ENCODE results near the gene GRXCR2.
"Not testable (repeated sequence)": the region's sequence is repeated elsewhere in the genome, so short reads cannot be mapped to it uniquely, and the experiment has no call there.

The GRXCR2 gene, protein sequence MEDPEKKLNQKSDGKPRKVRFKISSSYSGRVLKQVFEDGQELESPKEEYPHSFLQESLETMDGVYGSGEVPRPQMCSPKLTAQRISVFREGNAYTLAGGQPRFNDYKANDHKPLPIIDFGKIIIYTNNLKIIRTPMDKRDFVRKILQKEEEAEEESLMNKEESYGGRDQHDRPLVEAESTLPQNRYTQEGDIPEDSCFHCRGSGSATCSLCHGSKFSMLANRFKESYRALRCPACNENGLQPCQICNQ

DNA sequence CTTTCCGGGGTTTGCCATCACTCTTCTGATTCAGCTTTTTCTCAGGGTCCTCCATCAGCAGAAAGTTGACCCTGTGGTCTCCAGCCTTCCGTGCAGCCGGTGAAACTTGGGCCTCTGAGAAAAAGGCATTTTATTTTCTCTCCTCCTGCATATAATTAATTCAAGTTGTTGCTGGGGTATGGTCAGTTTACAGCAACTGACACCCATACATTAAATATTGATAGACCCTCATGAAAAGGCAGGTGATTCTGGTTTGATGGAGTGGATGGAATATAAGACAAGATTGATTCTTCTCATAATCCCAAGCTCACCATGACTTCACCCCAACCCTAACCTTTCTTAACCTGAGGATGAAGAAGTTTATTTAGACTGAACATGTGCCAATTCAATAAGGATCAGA, at the start of gene GRXCR2:
Gene GRXCR2 (minus strand): TSS at position 101 of the 400 bp plus-strand sequence. CDS start 46 bp downstream, at position 55.
- in situ Hi-C loops (cut with MboI; ENCODE audit: low sequenced_read_pairs): no loop called here

DNA sequence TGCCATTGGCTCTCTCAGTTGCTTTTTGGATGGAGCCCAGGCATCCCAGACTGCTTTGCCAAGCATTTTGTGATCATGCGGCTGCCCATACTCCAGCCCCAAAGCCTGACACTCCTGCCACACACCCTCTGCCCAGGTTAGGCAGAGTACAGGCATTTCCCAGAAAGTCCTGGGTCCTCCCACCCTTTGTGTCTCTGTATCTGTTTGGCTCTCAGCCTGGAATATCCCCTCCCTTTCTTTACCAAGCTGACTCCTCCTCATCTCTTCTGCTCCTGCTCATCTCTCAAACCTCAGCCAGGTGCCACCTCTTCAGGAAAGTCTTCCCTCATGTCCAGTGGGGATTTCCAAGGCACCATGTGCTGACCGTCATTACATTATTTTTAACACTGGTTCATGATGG, 49.2 kb upstream of the GRXCR2 start:
- in situ Hi-C loops (cut with MboI; ENCODE audit: low sequenced_read_pairs): no loop called here

DNA sequence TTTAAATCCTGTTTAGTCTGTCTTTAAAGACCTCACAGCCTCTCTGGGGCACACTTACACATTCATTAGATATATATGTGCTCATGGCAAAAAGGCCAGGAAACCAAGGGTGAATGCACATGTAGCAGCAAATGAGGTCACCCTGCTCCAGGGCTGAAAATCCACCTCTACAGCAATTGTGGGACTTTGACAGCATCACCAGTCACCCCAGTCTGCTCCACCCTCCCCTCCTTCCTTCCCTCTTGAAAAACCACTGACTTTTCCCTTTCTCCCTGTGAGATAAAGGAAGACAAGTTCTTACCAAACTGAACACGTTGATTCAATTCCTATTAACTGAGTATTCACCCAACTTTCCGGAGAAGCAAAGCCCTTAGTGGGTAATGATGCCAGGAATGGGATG, 48.4 kb upstream of the GRXCR2 start:
- in situ Hi-C loops (cut with MboI; ENCODE audit: low sequenced_read_pairs): no loop called here

DNA sequence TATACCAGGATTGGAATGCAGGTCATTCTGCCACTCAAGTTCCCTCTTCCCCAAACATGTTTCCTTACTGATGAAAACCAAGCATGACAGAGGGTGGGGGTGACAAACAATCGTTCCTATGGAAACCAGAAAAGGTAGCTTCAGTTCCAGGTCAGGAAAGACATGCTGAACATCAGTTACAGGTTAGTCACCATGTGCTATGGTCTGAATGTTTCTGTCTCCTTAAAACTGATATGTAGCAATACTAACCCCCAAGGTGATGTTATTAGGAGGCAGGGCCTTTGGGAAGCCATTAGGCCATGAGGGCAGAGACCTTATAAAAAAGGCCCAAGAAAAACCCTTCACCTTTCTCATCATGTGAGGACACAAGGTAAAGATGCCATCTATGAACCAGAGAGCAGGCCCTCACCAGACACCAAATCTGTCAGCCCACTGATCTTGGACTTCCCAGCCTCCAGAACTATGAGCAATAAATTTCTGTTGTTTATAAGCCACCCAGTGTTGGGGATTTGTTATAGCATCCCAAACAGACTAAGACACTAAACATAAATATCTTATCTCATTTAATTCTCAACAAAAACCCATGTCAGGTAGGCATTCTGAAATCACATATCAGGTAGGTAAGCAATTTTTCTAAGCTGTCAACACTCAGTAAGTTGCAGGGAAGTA, 47.9 kb upstream of the GRXCR2 start:
- in situ Hi-C loops (cut with MboI; ENCODE audit: low sequenced_read_pairs): no loop called here

DNA sequence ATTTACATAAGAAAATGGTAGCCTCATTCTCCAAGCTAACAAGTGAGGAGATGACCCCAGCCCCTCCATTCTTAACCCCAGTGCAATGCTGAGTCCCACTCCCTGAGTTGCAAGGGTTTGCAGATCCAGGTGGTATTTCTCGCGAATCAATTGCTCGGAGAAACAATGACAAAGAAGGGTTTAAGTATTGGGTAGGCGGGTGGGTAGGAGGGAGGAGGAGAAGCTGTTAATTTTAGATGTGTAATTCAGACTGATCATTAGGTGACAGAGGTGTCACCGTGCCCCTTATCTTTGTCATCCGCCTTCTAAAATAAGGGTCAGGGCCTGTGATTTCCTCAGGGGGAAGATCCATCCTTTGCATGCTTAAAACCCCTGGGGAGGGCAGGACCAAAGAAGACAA, 46.6 kb upstream of the GRXCR2 start:
- in situ Hi-C loops (cut with MboI; ENCODE audit: low sequenced_read_pairs): no loop called here

DNA sequence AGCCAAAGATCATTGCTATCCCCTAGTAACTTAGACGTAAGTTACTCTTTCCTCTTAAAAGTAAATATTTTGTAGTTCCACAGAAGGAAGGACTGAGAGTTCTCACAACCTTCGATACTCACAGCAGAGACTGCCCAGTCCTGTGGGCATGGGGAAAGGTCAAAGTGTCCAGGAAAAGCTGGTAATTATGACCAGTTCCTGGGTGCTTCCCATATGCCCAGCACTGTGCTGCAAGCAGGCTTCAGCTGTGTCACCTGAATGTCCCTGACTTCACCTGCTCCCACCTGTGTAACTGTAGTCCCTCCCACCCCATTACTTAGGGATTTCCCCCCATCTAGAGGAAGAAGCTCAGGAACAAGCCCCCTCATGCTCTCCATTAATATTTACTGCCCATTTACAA, 45.6 kb upstream of the GRXCR2 start:
- in situ Hi-C loops (cut with MboI; ENCODE audit: low sequenced_read_pairs): no loop called here

DNA sequence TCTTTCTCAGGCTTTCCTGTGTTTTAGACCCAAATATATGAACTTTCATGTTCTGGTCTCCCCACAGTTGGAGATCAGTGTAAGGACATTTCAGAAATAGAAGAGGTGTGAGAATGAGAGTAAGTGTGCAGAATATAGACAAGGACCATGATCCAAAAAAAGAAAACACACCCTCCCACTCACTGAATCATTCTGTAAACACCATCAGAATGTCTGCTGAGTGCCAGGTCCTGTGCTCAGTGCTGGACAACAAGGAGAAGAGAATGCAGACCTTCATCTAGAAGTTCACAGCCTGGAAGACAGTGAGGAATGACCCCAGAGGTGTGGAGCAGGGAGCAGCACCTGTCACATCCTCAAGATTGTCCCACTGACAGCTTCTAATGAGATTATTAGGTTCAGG, 44.5 kb upstream of the GRXCR2 start:
- in situ Hi-C loops (cut with MboI; ENCODE audit: low sequenced_read_pairs): no loop called here

DNA sequence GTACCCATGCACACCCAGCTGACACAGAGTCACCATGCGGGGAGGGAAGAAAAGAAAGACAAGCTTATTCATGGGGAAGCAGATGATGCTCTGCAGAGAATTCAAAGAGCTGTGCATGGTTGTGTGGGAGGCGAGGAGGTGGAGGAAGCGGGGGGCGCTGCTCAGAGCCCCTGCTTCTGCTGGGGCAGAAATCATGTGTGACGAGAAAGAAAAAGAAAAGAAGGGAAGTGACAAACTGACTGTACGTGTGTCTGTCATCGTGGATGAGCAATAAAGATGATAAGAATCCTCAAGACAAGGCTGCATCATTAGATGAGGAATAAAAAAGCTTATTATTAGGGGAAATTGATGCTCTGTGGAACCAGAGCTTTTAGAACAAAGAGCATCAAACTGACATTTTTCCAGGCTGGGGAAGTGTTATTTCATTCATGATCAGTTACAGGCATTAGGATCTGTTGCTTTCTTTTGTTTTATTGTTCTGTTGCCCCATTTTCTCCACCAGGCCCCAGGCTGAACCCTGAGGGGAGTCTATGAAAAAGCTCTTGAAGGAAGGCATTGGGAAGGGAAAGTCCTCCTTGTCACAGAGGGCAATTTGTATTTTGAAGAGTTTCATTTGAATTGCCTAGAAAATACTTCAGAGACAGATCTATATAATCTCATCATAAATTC, 43.3 kb upstream of the GRXCR2 start:
- in situ Hi-C loops (cut with MboI; ENCODE audit: low sequenced_read_pairs): no loop called here

DNA sequence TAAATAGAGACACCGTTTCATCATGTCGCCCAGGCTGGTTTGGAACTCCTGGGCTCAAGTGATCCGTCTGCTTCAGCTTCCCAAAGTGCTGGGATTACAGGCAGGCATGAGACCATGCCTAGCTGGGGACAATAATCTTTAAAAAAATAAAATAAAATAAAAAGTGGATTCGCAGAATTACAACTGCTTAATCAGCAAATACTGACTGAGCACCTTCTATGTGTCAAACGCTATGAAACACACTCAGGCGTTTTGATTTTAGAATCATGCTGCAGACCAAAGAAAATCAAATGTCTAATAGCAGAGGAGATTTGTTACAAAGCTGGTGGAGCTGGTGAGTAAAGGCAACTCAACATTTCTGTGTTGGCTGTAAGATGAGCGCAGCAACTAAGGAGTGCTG, 40.9 kb upstream of the GRXCR2 start:
- in situ Hi-C loops (cut with MboI; ENCODE audit: low sequenced_read_pairs): no loop called here

DNA sequence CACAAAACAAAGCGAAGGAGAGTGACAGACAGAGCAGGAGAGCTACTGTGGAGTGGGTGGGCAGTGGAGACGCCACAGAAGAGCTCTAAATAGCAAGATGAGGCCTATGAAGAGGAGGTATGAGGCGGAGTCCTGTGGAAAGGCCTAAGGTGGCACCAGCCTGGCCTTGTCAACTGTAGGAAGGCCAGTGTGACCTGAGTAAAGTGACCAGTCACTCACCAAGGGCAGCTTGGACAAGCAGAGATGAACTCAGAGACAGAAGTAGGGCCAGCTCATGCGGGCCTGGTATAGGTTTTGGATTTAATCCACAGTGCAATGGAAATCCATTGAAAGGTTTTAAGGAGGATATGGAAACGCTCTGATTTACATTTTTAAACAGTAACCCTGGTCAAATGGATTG, 39.8 kb upstream of the GRXCR2 start:
- in situ Hi-C loops (cut with MboI; ENCODE audit: low sequenced_read_pairs): no loop called here

DNA sequence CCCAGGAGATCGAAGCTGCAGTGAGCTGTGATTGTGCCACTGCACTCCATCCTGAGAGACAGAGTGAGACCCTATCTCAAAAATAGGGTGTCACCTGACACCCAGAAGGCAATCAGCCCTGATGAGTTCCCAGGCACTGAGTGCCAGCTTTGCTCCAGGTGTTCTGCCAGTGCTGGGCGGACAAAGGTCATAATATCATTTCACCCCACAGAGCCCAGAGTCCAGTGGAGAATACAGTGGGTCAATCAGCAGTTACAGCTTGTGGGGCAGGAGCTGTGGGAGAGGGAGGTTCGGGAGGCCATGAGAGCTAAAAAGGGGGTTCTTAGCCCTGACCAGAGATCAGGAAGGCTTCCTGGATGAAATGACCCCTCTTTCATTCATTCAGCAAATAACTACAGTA, 39.2 kb upstream of the GRXCR2 start:
- in situ Hi-C loops (cut with MboI; ENCODE audit: low sequenced_read_pairs): no loop called here

DNA sequence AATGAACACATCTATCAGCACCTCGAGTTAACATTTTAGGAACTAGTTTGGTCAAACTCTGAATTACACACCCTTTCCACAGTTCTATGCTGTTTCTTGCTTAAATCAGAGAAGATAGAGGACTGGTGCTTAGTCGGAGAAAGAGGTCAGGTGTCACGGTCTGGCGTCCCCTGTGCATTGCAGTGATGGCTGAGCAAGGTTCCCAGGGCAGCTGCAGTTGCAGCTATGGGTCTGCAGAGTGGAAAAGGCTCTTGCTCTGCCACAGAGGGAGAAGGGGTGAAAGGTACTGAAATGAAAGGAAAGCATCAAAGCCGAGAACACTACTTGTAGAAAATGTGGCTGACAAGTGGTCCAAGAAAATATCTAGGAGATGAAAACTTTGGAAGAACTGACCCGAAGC, 38.4 kb upstream of the GRXCR2 start:
- in situ Hi-C loops (cut with MboI; ENCODE audit: low sequenced_read_pairs): no loop called here

DNA sequence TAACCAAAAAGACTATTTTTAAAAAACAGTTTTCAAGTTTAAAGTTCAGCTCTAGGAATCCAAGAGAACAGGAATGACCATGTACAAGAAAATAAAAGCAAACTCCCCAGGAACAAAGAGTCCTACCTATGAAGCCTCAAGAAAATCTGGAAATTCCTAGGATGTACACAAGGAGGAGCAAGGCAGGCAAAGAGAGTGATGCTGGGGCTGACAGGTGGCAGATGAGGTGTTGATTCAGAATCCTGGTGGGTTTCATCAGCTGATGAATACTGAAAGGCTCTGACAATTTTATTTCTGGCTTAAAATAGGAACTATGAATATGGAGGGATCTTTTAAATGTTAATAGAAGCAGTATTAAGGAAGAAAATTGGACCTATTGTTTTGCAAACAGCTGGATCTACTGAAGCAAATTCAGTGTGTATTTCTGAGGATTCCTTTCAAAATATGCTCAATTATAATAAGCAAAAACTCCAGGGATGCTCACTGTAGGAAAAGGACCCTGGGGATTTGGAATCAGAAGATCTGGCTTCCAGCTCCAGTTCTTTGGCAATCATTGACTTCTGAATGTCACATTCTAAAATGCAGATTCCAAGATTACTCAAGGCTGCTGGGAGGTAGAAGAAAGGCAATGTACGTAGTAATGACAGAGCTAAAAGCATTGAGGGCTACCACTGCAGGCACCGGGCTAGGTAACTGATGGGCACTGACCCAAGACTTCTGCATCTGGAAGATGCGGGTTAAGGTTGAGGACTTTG, 35.6 kb upstream of the GRXCR2 start:
- in situ Hi-C loops (cut with MboI; ENCODE audit: low sequenced_read_pairs): no loop called here

DNA sequence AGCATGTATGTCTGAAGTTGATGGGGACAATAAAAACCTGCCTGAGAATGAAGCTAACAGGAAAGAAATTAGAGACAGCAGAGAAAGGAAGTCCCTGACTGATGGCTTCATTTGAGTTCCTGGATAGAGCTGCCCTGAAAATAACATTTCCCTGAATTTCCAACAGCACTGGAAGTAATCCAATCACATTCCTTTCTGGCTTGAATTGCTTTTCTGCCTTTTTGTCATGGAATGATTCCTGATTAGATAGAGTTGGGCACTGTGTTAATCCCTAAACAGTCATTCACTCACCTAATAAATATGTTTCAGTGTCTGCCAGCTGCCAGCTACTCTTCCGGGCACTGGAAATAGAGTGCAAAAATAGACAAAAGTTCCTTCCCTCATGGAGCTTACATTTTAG, 33.6 kb upstream of the GRXCR2 start:
- in situ Hi-C loops (cut with MboI; ENCODE audit: low sequenced_read_pairs): no loop called here

DNA sequence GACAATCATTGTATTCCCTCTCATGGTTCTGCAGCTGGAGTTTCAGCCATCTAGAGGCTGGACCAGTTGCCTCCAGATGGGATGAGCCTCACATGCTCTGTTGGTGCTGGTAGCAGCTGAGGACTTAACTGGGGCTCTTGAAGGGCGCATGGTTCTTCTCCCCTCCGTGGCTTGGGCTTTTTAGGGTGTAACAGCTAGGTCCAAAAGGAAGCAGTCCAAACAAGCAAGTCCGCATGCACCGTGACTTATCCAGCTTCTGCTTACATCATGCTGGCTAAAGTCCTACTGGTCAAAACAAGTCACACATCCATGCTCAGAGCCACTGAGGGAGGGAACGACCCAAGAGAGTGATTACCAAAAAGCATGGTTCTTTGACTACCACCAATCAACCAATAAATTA, 31.9 kb upstream of the GRXCR2 start:
- in situ Hi-C loops (cut with MboI; ENCODE audit: low sequenced_read_pairs): no loop called here

DNA sequence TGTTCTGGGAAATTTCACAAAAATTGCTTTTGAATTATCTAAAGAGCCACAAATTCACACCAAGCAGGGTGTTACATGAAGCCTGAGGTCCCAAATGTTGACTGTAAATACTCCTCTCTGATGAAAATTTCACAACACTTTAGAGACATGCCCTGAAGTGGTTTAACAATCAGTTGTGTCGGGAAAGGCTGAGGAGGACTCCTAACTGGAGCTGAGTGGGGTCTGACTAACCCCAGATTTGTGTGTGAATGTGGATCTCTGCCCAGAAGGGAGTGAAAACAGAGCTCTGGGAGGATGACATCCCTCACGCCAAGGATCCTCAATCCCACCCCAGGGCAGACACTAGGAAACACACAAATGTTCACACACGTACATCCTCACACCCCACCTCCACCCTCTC, 31.1 kb upstream of the GRXCR2 start:
- in situ Hi-C loops (cut with MboI; ENCODE audit: low sequenced_read_pairs): no loop called here

DNA sequence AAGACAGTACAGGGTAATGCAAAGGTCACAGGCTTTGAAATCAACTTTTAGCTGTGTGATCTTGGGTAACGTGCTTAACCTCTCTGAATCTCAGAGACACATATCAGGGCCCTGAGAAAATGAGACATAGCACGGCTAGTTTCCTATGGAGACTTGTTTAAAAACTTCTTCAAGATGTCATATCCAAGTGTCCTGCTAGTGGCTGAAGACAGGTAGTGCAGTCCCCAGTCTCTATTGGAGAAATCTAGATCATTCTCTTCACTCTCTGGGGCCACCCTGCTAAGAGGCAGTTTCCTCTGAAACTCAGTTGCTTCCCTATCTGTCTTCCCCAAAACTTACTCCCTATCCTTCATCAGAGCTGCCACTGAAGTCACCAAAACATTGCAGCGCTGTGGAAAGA, 30.3 kb upstream of the GRXCR2 start:
- in situ Hi-C loops (cut with MboI; ENCODE audit: low sequenced_read_pairs): no loop called here

DNA sequence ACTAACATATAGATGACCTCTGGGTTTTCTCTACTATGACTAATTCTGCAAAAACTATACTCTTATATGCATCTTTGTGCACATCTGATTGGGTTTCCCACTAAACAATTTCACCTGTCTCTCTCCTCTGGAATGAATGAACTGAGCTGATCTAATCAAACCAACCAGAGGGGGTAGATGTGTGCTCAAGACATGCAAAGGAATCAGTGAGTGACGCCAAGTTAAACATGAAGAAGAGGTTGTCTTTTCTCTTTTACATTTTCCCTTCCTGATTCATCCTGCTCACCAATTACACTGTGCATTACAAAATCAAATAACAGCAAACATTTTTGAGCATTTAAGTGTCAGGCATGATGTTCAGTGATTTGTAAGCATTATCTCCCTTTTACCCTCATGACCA, 29.6 kb upstream of the GRXCR2 start:
- in situ Hi-C loops (cut with MboI; ENCODE audit: low sequenced_read_pairs): no loop called here

DNA sequence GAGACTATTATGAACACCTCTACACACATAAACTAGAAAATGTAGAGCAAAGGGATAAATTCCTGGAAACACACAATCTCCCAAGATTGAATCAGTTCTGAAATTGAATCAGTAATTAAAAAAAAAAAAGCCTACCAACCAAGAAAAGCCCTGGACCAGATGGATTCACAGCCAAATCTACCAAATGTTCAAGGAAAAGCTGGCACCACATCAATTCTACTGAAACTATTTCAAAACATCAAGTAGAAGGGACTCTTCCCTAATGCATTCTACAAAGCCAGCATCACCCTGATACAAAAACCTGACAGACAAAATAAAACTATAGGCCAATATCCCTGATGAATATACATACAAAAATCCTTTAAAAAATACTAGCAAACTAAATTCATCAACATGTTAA, 25.4 kb upstream of the GRXCR2 start:
- in situ Hi-C loops (cut with MboI; ENCODE audit: low sequenced_read_pairs): no loop called here

DNA sequence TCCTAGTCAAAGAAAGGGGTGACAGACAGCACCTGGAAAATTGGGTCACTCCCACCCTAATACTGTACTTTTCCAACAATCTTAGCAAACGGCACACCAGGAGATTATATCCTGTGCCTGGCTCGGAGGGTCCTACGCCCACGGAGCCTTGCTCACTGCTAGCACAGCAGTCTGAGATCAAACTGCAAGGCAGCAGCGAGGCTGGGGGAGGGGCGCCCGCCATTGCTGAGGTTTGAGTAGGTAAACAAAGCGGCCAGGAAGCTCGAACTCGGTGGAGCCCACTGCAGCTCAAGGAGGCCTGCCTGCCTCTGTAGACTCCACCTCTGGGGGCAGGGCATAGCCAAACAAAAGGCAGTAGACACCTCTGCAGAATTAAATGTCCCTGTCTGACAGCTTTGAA, 18.6 kb upstream of the GRXCR2 start:
- in situ Hi-C loops (cut with MboI; ENCODE audit: low sequenced_read_pairs): not testable (repeated sequence)

DNA sequence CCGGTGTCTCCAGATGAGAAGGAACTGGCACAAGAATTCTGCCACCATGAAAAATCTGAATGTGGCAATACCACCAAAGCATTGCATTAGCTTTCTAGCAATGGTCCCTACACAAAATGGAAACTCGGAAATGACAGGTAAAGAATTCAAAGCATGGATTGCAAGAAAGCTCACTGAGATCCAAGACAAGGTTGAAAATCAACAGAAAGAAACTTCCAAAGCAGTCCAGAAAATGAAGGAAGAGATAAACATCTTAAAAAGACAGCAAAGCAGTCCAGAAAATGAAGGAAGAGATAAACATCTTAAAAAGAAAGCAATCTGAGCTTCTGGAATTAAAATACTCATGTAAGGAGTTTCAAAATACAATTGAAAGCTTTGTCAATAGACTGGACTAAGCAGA, 16.8 kb upstream of the GRXCR2 start:
- in situ Hi-C loops (cut with MboI; ENCODE audit: low sequenced_read_pairs): no loop called here
